Stimulated activated CD4-positive, alpha-beta T cell treated with anti-CD3 and anti-CD28 coated beads, Interleukin-15, amount 100 ng/mL, for 1 hour (primary cell): Measurements from ENCODE around the gene NLRC3.

ENCODE experiments used
- DNase-seq, 2 donors: peaks; one replicate each; pipeline ENCODE4 v3.0.0-alpha.2; 2020; ENCODE audit warnings: low read depth in 1 of 2, low spot score in 1 of 2

Gene NLRC3

DNA sequence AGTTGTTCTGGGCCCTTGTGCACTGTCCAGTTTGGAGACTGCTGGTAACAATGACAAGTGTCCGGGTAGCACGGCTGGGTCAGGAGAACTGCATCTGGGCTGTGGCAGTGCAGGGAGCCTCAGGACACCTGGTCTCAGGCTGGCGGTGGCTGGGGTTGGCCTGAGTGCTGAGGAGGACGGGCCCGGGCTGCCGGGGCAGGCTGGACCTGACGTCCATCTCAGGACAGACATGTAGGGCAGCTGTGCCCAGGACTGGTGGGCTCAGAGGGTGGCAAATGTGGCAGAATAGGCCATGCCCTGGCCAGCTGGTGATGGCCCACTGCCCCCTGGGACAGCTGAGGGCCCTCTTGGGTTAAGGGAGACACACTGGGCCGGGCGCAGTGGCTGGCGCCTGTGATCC lies 4.2 kb upstream of the NLRC3 start:
- no peak for DNase-seq

DNA sequence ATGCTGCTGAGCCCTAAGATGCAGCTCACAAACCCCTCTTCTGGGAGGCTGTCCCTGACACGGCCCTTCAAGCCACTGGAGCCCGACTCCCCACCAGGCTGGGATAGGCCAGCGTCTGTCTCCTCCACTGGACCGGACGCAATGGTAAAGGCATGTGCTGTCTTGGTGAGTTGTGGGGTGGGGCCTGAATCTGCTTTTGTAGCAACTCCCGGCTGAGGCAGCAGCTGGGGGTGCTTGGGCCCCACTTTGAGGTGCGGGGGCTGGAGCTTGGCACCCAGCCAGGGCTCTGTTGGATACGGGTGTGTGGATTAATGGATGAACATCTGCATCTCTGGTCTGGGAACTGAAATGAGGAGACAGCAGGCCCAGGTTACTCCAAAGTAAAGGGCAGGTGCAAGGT lies 3.5 kb upstream of the NLRC3 start:
- DNase-seq = no peak

DNA sequence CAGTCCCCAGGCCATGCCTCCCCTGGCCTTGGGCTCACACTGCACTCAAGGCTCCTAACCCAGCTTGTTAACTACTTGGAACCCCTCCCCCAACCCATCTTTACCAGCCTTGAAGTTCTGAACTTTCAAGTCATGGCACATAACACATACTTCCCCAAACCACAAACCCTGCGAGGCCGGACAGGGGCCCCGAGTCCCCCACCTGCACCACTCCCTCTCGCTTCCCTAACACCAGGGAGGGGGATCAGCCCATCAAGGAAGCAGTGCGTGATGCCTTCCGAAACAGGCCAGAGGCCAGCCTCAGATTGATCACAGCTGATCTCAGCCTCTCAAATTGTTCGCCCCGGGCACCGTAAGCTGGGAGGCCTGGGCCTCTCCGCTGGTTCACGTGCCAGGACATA lies 3.0 kb upstream of the NLRC3 start:
- DNase-seq = no peak

DNA sequence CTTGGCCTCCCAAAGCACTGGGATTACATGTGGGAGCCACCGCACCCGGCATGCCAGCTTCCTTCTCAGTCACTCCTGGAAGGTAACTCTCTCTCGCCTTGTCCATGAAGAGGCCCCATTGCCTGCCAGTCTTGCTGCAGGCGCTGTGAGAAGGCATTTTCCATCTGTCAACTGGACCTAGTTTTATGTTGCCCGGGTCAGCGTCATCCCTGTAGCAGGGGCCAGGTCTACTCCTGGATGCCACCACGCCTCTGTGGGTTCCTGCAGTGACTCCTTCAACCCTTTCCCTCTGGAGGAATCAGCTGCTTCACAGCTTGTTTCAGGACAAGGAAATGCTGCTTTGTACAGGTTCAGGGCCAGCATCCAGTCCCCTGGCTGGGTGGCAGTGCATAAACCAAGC lies 2.6 kb upstream of the NLRC3 start:
- no peak for DNase-seq

DNA sequence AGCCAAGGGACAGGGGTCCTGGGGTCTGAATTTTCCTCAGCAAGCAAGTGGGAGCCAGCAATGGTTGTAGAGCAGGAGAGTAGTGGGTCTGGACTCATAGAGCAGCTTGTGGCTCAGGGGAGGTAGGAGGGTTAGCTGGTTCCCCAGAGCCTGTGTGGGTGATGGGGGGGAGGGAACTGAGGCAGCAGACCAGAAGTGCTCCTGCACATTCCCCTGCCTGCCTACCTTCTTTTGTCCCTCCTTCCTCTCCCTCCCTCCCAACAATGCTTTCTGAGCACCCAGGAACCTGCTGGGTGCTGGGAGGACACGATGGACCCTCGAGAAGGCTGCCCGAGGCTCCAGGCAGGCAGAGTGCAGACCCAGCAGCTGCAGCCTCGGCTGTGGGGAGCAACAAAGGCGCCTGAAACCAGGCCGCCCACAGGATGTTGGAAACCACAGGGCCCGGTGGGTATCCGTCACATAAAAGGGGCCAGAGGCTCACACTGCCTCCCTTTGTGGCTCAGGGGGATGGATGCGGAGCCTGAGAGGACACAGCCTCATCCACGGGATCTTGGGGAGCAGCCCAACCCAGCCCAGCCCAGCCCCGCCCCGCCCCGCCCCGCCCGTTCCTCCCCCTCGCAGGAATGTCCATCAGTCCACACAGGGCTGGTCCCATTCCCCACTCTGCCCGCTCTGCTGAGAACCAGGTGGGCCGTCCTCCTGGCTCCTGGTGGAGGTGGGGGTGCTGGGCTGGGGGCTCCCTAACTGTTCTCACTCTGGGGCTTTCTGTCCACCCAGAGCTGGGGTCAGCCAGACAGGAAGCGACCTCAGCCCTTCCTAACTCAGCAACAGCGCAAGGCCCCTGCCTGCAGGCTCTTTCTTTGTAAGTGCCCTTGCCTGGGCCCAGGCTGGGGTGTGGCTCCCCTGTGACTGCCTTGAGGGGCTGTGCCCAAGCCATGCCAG lies 1.7 kb upstream of the NLRC3 start:
- no peak for DNase-seq

DNA sequence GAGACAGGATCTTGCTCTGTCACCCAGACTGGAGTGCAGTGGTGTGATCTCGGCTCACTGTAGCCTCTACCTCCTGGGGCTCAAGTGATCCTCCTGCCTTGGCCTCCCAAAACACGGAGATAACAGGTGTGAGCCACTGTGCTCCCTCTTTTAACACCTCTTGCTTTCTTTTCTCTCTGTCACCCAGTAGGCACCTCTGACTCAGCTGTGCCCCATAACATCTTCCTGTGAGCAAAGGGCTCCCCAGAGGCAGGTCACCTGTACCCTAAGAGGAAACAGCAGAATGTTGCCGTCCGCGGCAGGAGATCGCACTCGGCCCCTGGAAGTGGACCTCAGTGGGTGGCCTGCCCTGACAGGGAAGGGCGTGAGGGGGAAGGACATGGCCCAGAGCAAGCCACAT lies 918 bp upstream of the NLRC3 start:
- no peak for DNase-seq

DNA sequence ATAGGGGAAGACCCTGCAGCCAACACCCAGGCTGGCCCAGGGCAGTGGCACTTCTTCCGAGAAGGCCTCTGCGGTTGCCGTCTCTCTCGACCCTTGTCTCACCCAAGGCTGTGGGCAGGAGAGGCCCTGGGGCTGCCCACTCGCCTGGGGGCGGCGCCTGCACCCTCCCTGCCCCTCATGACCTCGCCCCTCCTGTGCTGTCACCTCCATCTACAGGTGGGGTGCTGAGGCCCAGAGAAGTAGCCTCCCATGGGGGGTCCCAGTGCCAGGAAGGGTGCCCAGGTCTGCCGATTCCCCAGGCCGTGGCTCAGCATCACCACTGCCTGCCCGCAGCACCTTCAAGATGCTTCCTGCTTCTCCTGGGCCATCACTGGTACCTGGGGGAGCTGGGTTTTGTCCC lies 992 bp downstream of the NLRC3 start:
- DNase-seq = no peak

DNA sequence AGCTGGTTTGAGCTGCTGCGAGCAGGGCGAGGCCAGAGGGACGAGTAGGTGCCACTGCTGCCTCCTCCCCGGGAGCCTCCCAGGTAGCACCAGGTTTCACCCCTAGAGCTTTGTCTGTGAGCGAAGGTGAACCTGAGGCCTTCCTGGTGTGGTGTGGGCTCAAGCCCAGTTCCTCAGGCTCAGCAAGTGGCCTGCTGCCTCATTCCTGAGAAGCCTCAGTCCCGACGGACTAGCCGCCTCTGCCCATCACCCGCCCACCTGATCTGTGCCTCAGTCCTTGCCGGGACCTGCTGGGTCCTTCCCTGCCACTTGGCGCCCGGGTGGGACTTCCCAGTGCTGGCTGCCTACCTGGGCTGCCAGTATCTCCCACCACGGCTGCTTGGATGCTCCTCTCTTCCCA lies 1.7 kb downstream of the NLRC3 start:
- no peak for DNase-seq

DNA sequence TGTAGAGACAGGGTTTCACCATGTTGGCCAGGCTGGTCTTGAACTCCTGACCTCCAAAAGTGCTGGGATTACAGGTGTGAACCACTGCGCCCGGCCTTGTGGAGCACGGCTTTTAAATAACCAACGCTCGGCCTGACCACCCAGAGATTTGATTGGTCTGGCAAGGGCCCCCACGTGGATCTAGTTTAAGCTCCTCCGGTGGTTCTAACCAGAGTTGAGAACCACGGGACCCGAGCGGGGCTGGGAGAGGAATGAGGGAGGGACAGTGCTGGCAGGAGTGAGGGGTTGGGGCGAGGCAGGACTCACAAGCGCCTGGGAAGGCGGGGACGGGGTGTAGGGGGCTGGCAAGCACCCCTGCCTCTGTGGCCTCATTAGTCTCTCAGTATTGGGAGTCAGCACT lies 3.0 kb downstream of the NLRC3 start:
- DNase-seq = no peak

DNA sequence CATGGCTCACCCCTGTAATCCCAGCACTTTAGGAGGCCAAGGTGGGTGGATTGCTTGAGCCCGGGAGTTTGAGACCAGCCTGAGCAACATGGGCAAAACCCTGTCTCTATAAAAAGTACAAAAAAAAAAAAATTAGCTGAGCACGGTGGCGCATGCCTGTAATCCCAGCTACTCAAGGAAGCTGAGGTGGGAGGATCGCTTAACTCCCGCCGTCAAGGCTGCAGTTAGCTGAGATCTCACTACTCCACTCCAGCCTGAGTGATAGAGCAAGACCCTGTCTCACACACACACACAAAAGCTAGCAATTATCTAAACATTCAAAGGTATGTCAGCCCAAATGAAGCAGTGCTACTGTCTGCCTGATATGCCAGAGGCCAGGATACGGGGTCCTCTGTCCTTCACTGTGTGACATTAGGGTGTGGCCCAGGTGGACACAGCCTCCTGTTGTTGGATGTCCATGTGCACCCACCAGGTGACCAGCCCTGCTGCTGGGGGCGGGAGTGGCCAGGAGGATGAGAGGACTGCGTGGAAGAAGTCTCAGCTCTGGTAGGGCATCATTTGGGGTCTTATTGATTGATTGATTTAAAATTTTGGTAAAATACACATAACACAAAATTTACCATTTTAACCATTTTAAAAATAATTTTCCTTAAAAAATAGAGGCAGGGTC lies 3.9 kb downstream of the NLRC3 start:
- DNase-seq = no peak

DNA sequence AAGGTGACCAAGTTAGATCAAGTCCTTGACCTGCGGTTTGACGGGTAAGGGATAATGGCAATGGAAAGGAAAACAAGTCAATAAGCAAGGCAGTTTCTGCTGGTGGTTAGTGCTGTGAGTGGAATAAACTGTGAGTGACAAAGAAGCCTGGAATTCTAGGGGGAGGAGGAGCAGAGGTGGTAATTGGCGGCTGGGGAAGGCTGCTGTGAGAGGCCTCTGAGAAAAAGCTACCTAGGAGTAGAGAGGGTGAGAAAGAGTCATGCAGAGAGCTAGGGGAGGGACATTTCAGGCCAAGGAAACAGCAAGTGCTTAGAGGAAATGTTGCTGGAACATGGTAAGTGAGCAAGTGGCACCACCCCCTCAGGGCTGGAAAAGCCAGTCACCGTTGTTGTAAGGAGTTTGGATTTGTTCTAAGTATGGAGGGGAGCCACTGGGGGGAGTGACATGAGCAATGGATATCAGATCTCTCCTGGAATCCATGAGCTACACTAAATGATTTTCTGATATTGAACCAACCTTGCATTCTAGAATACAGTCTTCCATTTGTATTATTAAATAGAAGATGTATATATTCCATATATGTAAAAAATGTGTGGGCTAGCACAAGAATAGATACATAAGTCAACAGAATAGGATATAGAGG lies 6.7 kb downstream of the NLRC3 start:
- DNase-seq = no peak

DNA sequence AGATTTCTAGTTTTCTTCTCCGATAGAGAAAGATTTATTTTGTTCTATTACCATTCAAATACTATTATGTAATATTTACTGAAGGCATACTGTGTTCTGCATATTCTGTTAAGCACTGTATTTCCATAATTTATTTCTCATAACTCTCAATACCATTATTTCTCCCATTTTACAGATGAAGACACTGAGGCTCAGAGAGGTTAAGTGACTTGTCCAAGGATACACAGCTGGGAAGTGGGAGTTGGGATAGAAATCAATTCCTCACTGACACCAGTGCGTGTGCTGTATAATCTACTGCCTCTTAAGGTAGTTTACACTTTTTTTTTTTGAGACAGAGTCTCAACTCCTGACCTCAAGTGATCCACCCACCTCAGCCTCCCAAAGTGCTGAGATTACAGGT lies 7.4 kb downstream of the NLRC3 start:
- no peak for DNase-seq

DNA sequence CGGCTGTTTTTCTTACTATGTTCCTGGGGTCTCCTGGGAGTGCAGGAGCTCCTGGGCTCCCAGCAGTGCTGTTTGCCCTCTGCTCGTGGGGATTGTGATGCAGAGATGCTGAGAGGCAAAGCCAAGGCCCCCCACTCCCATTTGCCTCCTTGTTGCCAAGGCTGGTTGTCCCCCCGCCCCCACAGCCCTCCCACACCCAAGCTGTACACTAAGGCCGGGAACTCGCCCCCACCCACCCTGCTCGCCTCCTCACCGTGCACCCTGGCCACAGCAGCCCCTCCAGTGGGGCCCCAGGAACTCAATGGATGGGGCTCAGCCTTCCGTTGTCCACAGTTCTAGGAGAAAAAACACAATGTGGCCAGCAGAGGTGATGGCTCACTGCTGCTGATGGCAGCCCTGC lies 10.2 kb downstream of the NLRC3 start:
- DNase-seq = no peak

DNA sequence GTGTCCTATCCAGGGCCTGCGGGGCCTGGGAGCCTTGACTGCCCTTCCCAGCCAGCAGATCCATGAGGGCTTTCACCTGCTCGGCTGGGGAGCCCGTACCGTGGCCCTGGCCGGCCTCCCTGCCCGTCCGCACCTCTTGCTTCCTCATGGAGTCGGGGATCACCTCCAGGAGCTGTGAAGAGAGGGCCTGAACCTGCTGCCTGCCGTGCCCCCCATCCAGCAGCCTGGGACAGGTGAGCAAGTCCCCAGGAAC lies 12.4 kb downstream of the NLRC3 start:
- DNase-seq = no peak

DNA sequence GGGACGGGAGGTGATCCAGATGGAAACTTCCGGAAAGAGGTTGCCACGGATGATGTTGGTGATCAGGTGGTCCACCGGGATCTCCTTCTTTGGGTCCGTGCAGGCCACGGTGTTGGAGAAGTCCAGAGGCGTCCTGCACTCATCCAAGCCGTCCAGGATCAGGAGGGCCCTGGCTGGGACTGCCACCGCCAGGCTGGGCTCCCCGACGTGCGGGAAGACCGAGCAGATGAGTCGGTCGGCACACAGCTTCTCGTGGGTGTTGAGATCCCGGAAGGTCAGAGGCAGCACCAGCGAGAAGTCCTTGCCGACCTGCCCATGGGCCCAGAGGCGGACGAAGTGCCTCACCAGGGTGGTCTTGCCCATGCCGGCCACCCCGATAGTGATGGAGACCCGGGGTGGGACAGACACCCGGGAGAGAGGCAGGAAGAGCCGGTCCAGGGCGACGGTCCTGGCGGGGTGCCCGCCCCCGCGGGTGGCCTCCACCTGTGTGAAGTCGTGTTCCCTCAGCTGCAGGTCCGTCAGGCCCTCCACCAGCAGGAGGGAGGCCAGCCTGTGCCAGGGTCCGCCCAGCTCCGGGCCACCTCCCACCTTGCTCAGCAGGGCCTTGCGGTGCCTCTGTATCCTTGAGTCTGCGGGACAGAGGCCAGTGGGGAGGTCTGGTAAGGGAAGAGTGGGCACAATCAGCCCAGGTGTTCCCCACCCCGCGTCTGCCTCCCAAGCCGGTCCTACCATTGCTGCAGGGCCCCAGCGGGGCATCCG lies 12.9 kb downstream of the NLRC3 start:
- no peak for DNase-seq

DNA sequence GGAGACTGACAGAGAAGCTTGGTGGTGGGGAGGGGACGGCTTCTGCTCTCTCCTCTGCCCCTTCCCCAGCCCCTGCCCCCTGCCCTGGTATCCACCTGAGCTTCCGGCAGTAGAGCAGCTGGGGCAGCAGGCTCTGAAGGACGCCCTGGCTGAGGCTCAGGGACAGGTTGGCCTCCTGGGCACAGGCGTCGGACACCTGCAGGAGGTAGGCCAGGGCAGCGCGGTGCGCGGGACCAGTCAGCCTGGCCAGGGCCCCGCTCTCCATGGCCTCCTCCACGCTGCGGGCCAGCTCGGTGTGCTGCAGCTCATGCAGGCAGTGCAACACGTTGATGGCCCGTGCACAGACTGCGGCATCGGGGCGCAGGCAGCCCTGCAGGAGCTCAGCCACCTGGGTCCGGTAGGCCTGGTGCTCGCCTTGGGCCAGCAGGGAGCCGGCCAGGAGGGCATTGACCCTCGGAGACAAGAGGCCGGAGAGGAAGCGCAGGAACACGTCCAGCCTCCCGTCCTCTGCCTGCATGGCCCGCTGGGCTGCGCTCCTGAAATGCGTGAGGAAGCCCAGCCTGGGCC lies 14.2 kb downstream of the NLRC3 start:
- DNase-seq = no peak

DNA sequence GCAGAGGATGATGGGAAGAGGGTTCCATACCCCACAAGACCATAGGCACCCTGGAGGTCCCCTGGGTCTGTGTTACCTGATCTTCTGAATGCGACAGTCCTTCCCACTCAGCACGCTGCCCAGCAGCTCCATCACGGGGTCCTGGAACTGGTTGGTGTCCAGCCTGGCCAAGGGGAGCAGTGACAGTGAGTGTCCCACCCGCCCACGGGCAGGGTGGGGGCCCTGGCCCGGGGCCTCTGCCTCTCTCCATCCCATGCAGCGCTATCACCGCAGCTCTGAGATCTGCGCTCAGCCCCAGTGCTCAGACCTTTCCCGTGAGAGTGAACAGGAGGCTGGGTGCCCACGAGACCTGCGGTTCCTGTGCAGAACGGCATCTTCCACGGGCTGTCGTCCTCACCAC lies 15.6 kb downstream of the NLRC3 start:
- no peak for DNase-seq

DNA sequence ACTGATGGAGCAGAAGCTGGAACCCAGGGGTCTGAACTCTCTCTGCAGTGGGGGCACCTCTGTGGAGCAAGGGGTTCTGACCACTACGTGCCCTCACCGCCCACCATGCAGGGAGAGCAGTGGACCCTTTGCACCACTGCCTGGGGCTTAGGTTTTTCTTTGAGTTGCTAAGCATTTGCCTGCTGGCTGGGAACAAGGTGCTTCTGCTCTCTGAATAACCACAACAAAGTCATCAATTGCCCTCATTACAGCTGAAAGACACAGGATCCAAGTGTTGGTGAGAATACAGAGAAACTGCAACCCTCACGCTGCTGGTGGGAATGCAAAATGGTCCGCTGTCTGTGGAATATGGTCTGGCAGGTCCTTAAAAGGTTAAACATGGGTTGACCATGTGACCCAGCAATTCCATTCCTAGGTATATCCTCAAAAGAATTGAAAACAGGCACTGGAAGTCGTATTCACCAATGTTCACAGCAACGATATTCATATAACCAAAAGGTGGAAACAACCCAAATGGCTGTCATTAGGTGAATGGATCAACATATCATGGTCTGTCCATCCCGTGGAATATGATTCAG lies 22.8 kb downstream of the NLRC3 start:
- DNase-seq = no peak

DNA sequence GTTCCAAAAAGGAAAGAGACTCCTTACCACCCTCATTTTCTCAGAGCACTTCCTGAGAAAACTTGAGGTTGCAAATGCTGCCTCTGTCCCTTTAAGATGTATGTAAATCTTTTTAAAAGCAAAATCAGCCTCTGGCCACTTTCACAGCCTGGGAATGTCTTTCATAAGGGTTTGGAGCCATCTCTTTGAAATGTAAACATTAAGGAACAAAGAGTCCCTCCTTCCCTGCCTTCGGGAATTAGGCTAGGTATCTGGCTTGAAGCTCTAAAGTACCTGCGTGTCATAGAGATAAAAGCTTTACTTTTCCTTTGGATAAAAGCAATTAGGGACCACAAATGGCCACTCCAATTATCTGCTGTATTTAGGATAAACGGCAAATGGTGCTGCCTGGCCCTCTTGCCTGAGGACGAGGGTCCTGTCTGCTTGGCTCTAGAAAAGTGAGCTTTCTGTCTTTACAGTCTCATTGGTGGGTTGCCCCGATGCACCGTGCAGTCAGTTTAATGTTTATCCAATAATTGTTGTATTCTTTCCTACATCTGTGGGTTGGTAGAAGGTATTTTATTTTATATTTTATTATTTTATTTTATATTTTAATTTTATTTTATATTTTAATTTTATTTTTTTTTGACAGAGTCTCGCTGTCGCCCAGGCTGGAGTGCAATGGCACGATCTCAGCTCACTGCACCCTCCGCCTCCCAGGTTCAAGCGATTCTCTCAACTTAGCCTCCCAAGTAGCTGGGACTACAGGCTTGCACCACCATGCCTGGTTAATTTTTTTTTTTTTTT lies 23.9 kb downstream of the NLRC3 start:
- no peak for DNase-seq
